Activated naive CD8-positive, alpha-beta T cell (primary cell): Measurements from ENCODE around the gene TBC1D22A.
A peak's percentile ranks its signal among the peaks of the same experiment; 100 is the strongest.

Experiments used
- H3K27ac Mint-ChIP-seq: one replicate; pipeline ENCODE4 v1.8.0; 2021; ENCODE audit warnings: mixed read lengths
- H3K27me3 Mint-ChIP-seq: one replicate; pipeline ENCODE4 v1.8.0; 2021; ENCODE audit warnings: mixed read lengths
- H3K36me3 Mint-ChIP-seq: one replicate; pipeline ENCODE4 v1.8.0; 2021; ENCODE audit warnings: mixed read lengths
- H3K4me1 Mint-ChIP-seq: one replicate; pipeline ENCODE4 v1.8.0; 2021; ENCODE audit warnings: low read depth, mixed read lengths
- H3K4me3 Mint-ChIP-seq: one replicate; pipeline ENCODE4 v1.8.0; 2021; ENCODE audit warnings: mild to moderate bottlenecking, mixed read lengths
- H3K9me3 Mint-ChIP-seq: one replicate; pipeline ENCODE4 v1.8.0; 2021; ENCODE audit warnings: low read depth, mixed read lengths

Gene TBC1D22A

DNA sequence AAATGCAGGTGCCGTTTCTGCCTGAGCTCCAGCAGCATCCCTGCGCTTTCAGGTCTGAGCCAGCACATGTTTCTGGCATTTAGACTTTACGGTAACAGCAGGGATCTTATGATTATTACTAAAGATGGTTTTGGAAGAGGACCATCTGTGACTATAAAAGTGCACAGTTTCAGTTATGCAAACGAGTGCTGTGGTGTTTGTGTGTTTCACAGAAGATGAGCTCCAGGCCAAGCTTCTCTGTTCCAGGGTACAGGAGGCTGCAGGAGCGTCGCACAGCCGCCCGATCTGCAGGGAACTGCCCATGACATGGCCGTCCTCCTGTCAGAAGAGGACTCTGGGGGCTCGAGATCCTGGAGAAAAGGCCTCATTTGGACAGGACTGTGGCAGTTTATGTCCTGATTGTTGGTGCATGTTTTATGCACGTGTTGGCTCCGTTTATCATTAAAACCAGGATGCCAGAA lies 297.3 kb downstream of the TBC1D22A start:
- H3K36me3 Mint-ChIP-seq: peaks cover 2% of the 10 kb centered on the region
- peaks cover 2% of the 10 kb centered on the region for H3K4me1 Mint-ChIP-seq
- no peak overlapping the region for H3K4me3 Mint-ChIP-seq
- H3K9me3 Mint-ChIP-seq: no peaks in the 10 kb centered on the region
- H3K27ac Mint-ChIP-seq: no peak overlapping the region
- H3K27me3 Mint-ChIP-seq: no peaks in the 10 kb centered on the region

- peaks cover 5% of the 10 kb centered on the region for H3K36me3 Mint-ChIP-seq
- no peak overlapping the region for H3K4me3 Mint-ChIP-seq
- no peak overlapping the region for H3K27ac Mint-ChIP-seq
- peaks cover 2% of the 10 kb centered on the region for H3K4me1 Mint-ChIP-seq
- no peaks in the 10 kb centered on the region for H3K27me3 Mint-ChIP-seq
- H3K9me3 Mint-ChIP-seq: no peaks in the 10 kb centered on the region
Measured at GRCh38 chr22:47060718-47061117, 298.3 kb downstream of the TBC1D22A start.

- H3K36me3 Mint-ChIP-seq: peaks cover 6% of the 10 kb centered on the region
- H3K4me3 Mint-ChIP-seq: no peak overlapping the region
- H3K4me1 Mint-ChIP-seq: peaks cover 6% of the 10 kb centered on the region
- no peak overlapping the region for H3K27ac Mint-ChIP-seq
- H3K27me3 Mint-ChIP-seq: no peaks in the 10 kb centered on the region
- H3K9me3 Mint-ChIP-seq: no peaks in the 10 kb centered on the region
Measured at GRCh38 chr22:47061226-47061625, 298.8 kb downstream of the TBC1D22A start.

DNA sequence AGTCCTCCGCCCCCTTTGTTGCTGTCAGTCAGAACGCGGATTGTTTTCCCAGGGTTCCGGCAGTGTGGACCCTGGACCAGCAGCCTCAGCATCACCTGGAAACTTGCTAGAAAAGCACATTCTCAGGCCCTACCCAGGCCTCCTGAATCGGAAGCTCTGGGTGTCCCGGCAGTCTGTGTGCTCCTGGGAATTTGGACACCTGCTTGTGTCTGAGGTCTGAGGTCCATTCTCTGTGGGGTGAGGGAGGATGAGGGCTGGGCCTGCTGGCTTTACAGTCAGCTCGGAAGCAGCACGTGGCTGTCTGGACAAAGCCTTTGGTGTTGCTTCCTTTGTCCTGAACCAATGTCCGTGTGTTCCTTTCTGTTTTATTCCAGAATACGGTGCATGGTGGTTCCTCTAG lies 299.7 kb downstream of the TBC1D22A start:
- H3K27me3 Mint-ChIP-seq: no peaks in the 10 kb centered on the region
- H3K9me3 Mint-ChIP-seq: no peaks in the 10 kb centered on the region
- H3K4me1 Mint-ChIP-seq: peaks cover 6% of the 10 kb centered on the region
- peaks cover 6% of the 10 kb centered on the region for H3K36me3 Mint-ChIP-seq
- H3K27ac Mint-ChIP-seq: no peak overlapping the region
- H3K4me3 Mint-ChIP-seq: no peak overlapping the region

DNA sequence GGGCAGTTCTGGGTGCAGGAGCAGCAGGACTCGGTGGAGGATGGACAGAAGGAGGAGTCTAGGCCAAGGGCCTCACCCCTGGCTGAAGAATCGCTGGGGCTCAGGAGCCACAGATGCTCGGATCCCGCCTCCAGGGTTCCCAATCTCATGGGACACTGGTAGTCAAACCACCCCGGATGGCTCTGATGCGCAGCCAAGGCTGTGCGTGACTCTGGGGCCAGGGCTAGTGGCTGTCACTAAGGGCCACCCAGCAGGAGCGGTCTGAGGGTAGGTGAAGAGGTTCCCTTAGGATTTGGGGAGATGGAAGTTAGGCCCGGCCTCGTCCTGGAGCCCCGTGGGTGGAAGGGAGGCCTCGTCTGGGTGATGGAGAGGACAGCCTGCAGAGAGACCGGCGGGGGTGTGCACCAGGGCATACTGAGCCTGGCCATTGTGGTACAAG lies 300.6 kb downstream of the TBC1D22A start:
- Mint-ChIP-seq H3K27me3 (no peaks in the 10 kb centered on the region), H3K4me3 (no peak overlapping the region), H3K36me3 (peaks cover 6% of the 10 kb centered on the region), H3K4me1 (peaks cover 15% of the 10 kb centered on the region), H3K27ac (no peak overlapping the region), H3K9me3 (no peaks in the 10 kb centered on the region)

DNA sequence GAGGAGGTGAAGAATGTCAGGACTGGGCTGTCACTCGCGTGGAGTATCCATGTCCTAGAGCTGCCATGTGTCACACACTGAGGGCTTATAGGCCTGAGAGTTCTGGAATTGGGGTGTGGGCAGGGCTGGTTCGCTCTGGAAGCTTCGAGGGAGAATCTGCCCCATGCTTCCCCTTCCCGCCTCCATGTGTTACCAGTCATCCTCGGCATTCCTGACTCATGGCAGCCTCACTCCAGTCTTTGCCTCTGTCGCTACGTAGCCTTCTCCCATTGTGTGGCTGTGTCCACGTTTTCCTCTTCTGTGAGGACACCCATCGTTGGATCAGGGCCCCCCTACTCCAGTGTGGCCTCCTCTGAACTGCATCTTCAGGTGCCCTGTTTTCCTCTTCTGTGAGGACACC lies 301.2 kb downstream of the TBC1D22A start:
- Mint-ChIP-seq H3K27ac (no peak overlapping the region), H3K4me3 (no peak overlapping the region), H3K27me3 (no peaks in the 10 kb centered on the region), H3K4me1 (peaks cover 20% of the 10 kb centered on the region), H3K36me3 (peaks cover 6% of the 10 kb centered on the region), H3K9me3 (no peaks in the 10 kb centered on the region)

GRCh38 chr22:47064016-47064415 lies 301.6 kb downstream of the TBC1D22A start:
- Mint-ChIP-seq H3K27me3 (no peaks in the 10 kb centered on the region), H3K36me3 (peaks cover 6% of the 10 kb centered on the region), H3K4me3 (no peak overlapping the region), H3K9me3 (no peaks in the 10 kb centered on the region), H3K27ac (no peak overlapping the region), H3K4me1 (peaks cover 22% of the 10 kb centered on the region)

GRCh38 chr22:47064416-47064815 lies 302.0 kb downstream of the TBC1D22A start:
- H3K4me3 Mint-ChIP-seq: no peak overlapping the region
- H3K27me3 Mint-ChIP-seq: no peaks in the 10 kb centered on the region
- peaks cover 22% of the 10 kb centered on the region for H3K4me1 Mint-ChIP-seq

DNA sequence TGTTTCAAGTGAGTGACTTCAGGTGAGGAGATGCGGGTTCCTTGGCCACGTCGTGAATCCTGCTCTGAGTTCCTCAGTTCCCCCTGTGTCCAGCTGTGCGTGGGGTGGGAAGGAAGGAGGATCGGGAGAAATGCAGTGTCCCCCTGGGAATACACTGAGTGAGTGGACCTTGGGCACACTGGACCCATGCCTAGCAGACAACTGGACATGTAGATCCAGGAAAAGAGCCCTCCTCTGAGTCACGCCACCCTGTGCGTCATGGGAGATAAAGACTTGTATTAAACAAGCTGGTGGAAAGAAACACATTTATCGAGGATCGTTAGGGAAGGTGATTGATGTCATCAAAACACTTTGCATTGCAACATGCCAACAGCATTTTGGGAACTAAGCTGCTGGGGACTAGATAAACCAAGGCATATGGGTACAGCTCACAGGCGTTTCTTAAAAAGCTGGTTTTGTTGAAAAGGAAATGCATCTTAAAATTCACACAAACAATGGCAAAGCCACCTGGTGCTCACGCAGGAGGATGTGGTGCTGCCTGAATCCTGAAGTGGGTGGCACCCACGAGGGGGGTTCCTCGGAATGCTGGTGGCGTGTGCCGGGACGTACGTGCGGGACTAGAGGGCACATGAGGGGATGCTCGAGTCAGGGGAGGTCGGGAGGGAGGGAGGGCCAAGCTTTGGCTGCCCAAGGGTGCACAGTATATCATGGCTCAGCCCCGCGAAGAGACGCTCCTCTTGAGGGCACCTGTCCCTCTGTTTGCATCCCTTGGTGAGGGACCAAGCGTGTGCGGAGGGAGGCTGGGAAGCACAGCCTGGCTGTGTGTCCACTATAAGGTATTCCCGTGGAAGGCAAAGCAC lies 303.5 kb downstream of the TBC1D22A start:
- Mint-ChIP-seq H3K36me3 (peaks cover 6% of the 10 kb centered on the region), H3K27ac (no peak overlapping the region), H3K4me3 (no peak overlapping the region), H3K27me3 (no peaks in the 10 kb centered on the region), H3K9me3 (no peaks in the 10 kb centered on the region), H3K4me1 (peaks cover 22% of the 10 kb centered on the region)

More at GRCh38 chr22:47064416-47064815, 302.0 kb downstream of the TBC1D22A start:
- H3K27ac Mint-ChIP-seq: peak overlapping the region; percentile 16
- no peaks in the 10 kb centered on the region for H3K9me3 Mint-ChIP-seq
- H3K36me3 Mint-ChIP-seq: peaks cover 6% of the 10 kb centered on the region

DNA sequence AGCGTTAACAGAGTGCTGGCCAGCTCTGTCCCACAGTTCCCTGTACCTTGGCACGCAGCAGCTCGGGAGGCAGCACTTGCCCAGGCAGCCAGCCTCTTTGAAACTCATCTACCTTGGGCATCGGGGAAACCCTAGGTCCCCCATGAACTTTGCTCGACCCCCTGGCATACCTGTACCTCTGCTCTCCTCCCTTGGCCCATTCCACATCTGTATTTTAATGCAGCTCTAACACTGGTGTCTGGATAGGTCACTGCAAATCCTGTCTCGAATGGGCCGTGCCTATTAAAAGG lies 304.1 kb downstream of the TBC1D22A start:
- H3K27ac Mint-ChIP-seq: no peak overlapping the region
- no peaks in the 10 kb centered on the region for H3K9me3 Mint-ChIP-seq
- peaks cover 6% of the 10 kb centered on the region for H3K36me3 Mint-ChIP-seq
- no peak overlapping the region for H3K4me3 Mint-ChIP-seq
- peaks cover 22% of the 10 kb centered on the region for H3K4me1 Mint-ChIP-seq
- no peaks in the 10 kb centered on the region for H3K27me3 Mint-ChIP-seq

GRCh38 chr22:47067321-47067890 lies 305.0 kb downstream of the TBC1D22A start:
- Mint-ChIP-seq H3K36me3 (peaks cover 6% of the 10 kb centered on the region), H3K27ac (no peak overlapping the region), H3K4me1 (peaks cover 22% of the 10 kb centered on the region), H3K27me3 (no peaks in the 10 kb centered on the region), H3K4me3 (no peak overlapping the region), H3K9me3 (no peaks in the 10 kb centered on the region)

DNA sequence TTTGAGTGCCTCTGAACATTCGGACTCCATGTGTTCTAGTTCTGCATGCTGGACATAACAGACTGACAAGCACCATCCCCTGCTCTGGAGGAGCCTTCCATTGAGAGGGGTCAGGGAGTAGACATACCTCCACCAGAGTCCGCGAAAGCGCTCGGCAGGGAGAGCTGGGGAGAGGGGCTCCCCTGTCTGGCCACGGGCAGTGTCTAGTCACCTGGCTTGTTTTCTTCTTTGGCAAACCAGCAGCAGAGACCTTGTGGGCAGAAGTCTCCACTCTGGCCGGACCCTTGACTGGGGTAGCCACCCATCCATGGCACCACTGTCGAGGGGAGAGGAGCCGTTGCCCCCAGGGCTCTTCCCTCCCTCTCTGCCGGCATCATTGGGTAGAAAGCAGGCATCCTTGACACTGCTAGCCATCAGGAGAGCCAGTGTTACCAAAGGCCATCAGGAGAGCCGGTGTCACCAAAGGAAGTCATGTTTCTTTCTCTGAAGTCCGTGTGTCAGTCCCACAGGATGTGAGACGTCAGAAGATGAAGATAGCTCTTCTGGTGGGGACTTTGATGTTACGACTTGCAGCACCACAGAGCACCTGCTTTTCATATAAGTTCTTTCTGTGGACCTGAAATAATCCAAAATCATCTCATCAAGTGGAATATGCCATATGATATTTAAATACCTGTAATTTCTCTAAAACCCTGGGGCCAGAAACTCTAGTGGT lies 305.6 kb downstream of the TBC1D22A start:
- H3K27ac Mint-ChIP-seq: no peak overlapping the region
- no peaks in the 10 kb centered on the region for H3K9me3 Mint-ChIP-seq
- H3K4me3 Mint-ChIP-seq: no peak overlapping the region
- H3K27me3 Mint-ChIP-seq: no peaks in the 10 kb centered on the region
- H3K4me1 Mint-ChIP-seq: peaks cover 20% of the 10 kb centered on the region
- H3K36me3 Mint-ChIP-seq: peaks cover 10% of the 10 kb centered on the region

DNA sequence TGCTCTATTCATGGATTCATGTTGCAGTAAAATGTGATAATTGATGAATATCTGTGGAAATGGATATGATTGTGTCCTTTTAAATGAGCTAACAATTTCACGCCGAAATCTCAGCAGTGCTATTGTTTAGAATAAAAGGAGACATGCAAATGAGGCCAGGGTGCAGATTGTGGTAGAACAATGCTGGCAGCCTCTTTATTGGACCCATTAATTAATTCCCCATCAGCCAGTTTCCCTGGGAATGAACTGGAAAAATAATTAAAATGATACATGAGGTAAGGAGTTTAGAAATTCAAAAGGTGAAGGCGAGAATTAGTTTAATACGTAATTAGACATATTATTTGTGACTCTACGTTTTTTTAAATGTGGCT lies 306.2 kb downstream of the TBC1D22A start:
- Mint-ChIP-seq H3K27me3 (no peaks in the 10 kb centered on the region), H3K4me3 (no peak overlapping the region), H3K4me1 (peaks cover 20% of the 10 kb centered on the region), H3K27ac (no peak overlapping the region), H3K36me3 (peaks cover 10% of the 10 kb centered on the region), H3K9me3 (no peaks in the 10 kb centered on the region)

DNA sequence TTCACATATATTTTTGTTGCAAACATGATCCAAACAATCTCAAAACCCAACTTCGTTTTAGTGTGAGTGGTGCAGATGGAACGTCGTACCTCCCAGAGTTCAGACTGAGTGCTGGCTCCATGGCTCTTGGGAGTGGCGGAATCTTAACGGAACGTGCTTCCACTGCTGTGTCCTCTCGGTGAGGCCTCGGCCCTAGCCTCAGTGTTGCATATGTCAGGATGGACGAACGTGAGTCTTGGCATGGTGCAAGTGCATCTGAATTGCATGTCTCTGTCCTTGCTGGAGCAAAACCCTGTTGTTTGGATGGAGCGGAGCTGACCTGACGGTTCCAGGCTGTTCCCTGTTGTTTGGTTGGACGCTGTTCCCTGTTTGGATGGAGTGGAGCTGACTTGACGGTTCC lies 306.8 kb downstream of the TBC1D22A start:
- Mint-ChIP-seq H3K27me3 (no peaks in the 10 kb centered on the region), H3K27ac (no peak overlapping the region), H3K9me3 (no peaks in the 10 kb centered on the region), H3K36me3 (peaks cover 14% of the 10 kb centered on the region), H3K4me3 (no peak overlapping the region), H3K4me1 (peaks cover 20% of the 10 kb centered on the region)

DNA sequence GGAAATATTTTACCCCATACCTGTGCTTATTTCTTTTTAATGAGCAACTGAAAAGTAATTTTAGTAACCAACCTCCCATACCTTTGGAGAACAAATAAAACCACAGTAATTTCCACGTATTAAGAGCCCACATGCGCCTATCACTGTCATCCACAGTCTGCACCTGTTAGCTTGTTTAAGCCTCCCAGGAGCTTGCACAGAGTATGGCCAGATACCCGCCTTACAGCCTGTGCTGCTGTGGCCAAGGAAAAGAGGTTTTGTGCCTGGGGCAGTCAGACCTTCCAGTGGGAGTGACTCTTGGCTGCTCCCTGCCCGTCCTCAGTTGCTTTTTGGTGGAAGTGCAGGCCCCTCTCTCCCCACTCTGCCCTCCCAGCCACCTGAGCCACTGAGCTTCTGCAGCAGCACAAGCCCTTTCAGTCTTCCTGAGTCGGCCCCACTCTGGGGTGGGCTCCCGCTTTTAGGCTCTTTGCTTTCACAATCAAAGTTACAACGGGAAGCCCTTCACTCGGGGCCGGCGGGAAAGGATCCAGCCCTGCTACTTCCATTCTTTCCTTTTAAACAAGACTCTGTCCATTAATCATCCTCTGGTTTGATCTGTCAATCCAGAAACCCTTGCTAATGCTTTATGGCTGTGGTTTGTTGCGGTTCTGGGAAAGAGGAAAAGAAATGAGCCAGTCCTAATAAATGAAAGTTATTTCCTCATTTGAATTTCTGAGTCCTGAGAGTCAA lies 308.8 kb downstream of the TBC1D22A start:
- Mint-ChIP-seq H3K27me3 (no peaks in the 10 kb centered on the region), H3K9me3 (peaks cover 5% of the 10 kb centered on the region), H3K4me1 (peaks cover 15% of the 10 kb centered on the region)

More for the DNA sequence above, 308.8 kb downstream of the TBC1D22A start:
- no peak overlapping the region for H3K27ac Mint-ChIP-seq
- no peak overlapping the region for H3K4me3 Mint-ChIP-seq
- H3K36me3 Mint-ChIP-seq: peaks cover 13% of the 10 kb centered on the region
